Esophagus mucosa (tissue), 1 donor: ENCODE data around the gene ZNF561. TPM values are rescaled to one million over a fixed set of nuclear protein-coding genes. Genes with fewer than 3 reads are reported as not detected.

ENCODE experiments used
- ATAC-seq: fragments of 200-7000 bp; cut with Tn5 transposase; one replicate; pipeline ENCODE4 v1.9.1; 2020
- total RNA-seq: library from RNA; stranded (reverse); gene quantifications from one replicate; pipeline ENCODE4 v1.2.4, GENCODE V29; 2023
- donor health status: DM: yes; HTN: yes; CAD: no.

The ZNF561 gene
- total RNA-seq, 1 donor from 2014 or later: 41.0 TPM

- ATAC-seq: no peak
These were observed 50.8 kb downstream of the ZNF561 start for GRCh38 chr19:9570255-9570654.

GRCh38 chr19:9566729-9567128 is 54.3 kb downstream of the ZNF561 start:
- no peak for ATAC-seq

GRCh38 chr19:9565900-9566705 is 54.9 kb downstream of the ZNF561 start:
- no peak for ATAC-seq

Other genes starting within 250 kb of the ZNF561 start
- 11.8 TPM for gene ZNF266, start 185.7 kb downstream of the ZNF561 start, total RNA-seq
- gene ZNF560, start 122.6 kb downstream of the ZNF561 start, total RNA-seq: not detected
- 31.2 TPM for gene ZNF426, start 82.6 kb downstream of the ZNF561 start, total RNA-seq
- gene ZNF121, start 36.7 kb downstream of the ZNF561 start, total RNA-seq: 28.0 TPM
- 46.7 TPM for gene ZNF562, start 53.9 kb upstream of the ZNF561 start, total RNA-seq
- gene ZNF846, start 147.5 kb upstream of the ZNF561 start, total RNA-seq: 13.0 TPM
- 13.2 TPM for gene FBXL12, start 197.8 kb upstream of the ZNF561 start, total RNA-seq
- gene UBL5, start 206.7 kb upstream of the ZNF561 start, total RNA-seq: 297 TPM
- 54.4 TPM for gene PIN1, start 214.1 kb upstream of the ZNF561 start, total RNA-seq